Measurements from ENCODE around the gene EPS8L2. TPM values are rescaled to one million over a fixed set of nuclear protein-coding genes. Genes with fewer than 3 reads are reported as not detected.

Gene EPS8L2
- total RNA-seq, 4 donors from 2014 or later = 257 to 1,130 (median 322) TPM

- peak overlapping the region; percentile 1 to 99 (median 56) for H3K27ac ChIP-seq
- in situ Hi-C loops (cut with MboI; ENCODE audit: low pct_ligation_motif_present in 1 of 4, low pct_unique_long_range_greater_than_20kb in 1 of 4, low sequenced_read_pairs in 3 of 4) = no loop called here
- H3K4me3 ChIP-seq = no peak overlapping the region
- no peak for TF ChIP-seq POLR2AphosphoS5 (IDR thresholded peaks at IDR 0.05)
- TF ChIP-seq EP300 (IDR thresholded peaks at IDR 0.05; ENCODE audit: low read depth) = no peak
- TF ChIP-seq, protein P1, sequence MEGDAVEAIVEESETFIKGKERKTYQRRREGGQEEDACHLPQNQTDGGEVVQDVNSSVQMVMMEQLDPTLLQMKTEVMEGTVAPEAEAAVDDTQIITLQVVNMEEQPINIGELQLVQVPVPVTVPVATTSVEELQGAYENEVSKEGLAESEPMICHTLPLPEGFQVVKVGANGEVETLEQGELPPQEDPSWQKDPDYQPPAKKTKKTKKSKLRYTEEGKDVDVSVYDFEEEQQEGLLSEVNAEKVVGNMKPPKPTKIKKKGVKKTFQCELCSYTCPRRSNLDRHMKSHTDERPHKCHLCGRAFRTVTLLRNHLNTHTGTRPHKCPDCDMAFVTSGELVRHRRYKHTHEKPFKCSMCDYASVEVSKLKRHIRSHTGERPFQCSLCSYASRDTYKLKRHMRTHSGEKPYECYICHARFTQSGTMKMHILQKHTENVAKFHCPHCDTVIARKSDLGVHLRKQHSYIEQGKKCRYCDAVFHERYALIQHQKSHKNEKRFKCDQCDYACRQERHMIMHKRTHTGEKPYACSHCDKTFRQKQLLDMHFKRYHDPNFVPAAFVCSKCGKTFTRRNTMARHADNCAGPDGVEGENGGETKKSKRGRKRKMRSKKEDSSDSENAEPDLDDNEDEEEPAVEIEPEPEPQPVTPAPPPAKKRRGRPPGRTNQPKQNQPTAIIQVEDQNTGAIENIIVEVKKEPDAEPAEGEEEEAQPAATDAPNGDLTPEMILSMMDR (IDR thresholded peaks at IDR 0.05) = no peak
- no peak for TF ChIP-seq POLR2A (IDR thresholded peaks at IDR 0.05)
- no peak for DNase-seq
- intact Hi-C loops (cut with DNase I; ENCODE audit: low total_unique reads) = no loop called here
- peaks cover 0 to 2% (median 0%) of the 10 kb centered on the region in 4 donors for H3K36me3 ChIP-seq
- H3K4me1 ChIP-seq = peaks cover 24 to 52% (median 41%) of the 10 kb centered on the region in 4 donors
- WGBS, 2 donors (ENCODE audit: low coverage in 1 of 2) = 55 to 69% methylated on average over 2 to 13 of the region's 13 CpGs
- H3K27me3 ChIP-seq = no peaks in the 10 kb centered on the region
- H3K9me3 ChIP-seq = no peaks in the 10 kb centered on the region
Observed at GRCh38 chr11:693415-693831, 12.6 kb upstream of the EPS8L2 start.

- intact Hi-C loops (cut with DNase I; ENCODE audit: low total_unique reads) = no loop called here
- in situ Hi-C loops (cut with MboI; ENCODE audit: low pct_ligation_motif_present in 1 of 4, low pct_unique_long_range_greater_than_20kb in 1 of 4, low sequenced_read_pairs in 3 of 4) = no loop called here
- peak overlapping the region; percentile 97 to 99 (median 98) for H3K27ac ChIP-seq
- peaks cover 24 to 54% (median 42%) of the 10 kb centered on the region in 4 donors for H3K4me1 ChIP-seq
- no peak for TF ChIP-seq EP300 (IDR thresholded peaks at IDR 0.05; ENCODE audit: low read depth)
- TF ChIP-seq POLR2A (IDR thresholded peaks at IDR 0.05) = no peak
- TF ChIP-seq, protein P1 (IDR thresholded peaks at IDR 0.05) = no peak
- no peak for TF ChIP-seq POLR2AphosphoS5 (IDR thresholded peaks at IDR 0.05)
- 49% methylated on average over 15 of the region's 15 CpGs; no CpG with 5 or more reads in 1 of the 2 donors for WGBS, 2 donors (ENCODE audit: low coverage in 1 of 2)
- peak; percentile 69 for DNase-seq
- H3K9me3 ChIP-seq = no peaks in the 10 kb centered on the region
- H3K27me3 ChIP-seq = no peaks in the 10 kb centered on the region
- peaks cover 0 to 2% (median 0%) of the 10 kb centered on the region in 4 donors for H3K36me3 ChIP-seq
- H3K4me3 ChIP-seq = peak overlapping the region in 3 of 4 donors; percentile 75 to 94 (median 76)
Observed at GRCh38 chr11:693887-694562, 12.0 kb upstream of the EPS8L2 start.

DNA sequence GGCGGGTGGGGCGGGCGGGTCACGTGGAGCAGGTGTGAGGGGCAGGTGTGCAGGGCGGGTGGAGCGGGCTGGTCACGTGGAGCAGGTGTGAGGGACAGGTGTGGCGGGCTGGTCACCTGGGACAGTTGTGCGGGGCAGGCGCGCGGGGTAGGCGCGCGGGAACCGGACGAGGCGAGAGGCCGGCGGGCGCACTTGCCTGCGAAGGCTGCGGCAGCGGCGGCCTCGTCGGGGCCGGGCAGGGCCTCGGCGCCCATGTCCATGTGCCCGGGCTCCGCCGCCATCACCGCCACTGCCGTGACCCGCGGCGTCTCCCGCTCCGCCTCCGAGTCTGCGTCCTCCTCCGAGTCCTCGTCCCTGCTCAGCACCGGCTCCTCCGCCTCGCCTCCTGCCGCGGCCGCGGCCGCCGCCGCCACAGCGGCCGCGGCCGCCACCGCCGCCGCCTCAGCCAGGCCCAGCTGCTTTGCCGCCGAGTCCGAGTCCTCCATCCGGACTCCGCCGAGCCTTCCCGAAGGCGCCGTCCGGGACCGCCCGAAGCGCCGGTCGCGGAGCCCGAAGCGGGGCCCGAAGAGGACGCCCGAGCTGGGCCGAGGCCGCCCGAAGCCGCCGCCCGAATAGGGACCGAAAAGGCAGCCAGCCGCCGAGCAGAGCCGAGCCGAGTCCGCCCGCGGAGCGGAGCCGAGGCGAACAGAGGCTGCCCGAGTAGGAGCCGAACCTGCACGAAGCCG, 11.3 kb upstream of the EPS8L2 start, which contains the start of gene DEAF1:
TSS of gene DEAF1 (minus strand) at position 660 of the 725 bp plus-strand sequence. CDS start at position 485, 175 bp downstream.
- DNase-seq = peak; percentile 99
- TF ChIP-seq, protein P1 (IDR thresholded peaks at IDR 0.05) = no peak
- TF ChIP-seq POLR2AphosphoS5 (IDR thresholded peaks at IDR 0.05) = peak in 1 of 3 donors; percentile 13
- Histone ChIP-seq H3K4me1 (peaks cover 24 to 54% (median 42%) of the 10 kb centered on the region in 4 donors), H3K4me3 (peak within 1 kb of the TSS; percentile 75 to 94 (median 80)), H3K27me3 (no peaks in the 10 kb centered on the region), H3K9me3 (no peaks in the 10 kb centered on the region), H3K27ac (peak within 1 kb of the TSS; percentile 97 to 99 (median 98)), H3K36me3 (peaks cover 0 to 3% (median 0%) of the 10 kb centered on the region in 4 donors)
- 1% methylated on average over 91 of the region's 103 CpGs; no CpG with 5 or more reads in 1 of the 2 donors for WGBS, 2 donors (ENCODE audit: low coverage in 1 of 2)
- in situ Hi-C loops (cut with MboI; ENCODE audit: low pct_ligation_motif_present in 1 of 4, low pct_unique_long_range_greater_than_20kb in 1 of 4, low sequenced_read_pairs in 3 of 4) (no loop called here), intact Hi-C loops (cut with DNase I; ENCODE audit: low total_unique reads) (no loop called here)

DNA sequence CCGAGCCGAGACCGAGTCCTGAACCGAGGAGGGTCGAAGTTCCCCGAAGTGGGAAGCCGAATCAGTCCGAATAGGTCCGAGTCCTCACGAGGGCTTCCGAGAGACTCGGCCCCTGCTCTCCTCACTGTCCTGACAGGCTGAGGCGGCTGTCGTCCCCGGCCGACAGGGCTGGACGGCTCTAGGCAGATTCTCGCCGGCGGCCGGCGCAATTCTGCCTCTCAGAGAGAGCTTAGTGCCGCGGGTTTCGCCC, 10.8 kb upstream of the EPS8L2 start:
- TF ChIP-seq, protein P1 (IDR thresholded peaks at IDR 0.05) = no peak
- TF ChIP-seq EP300 (IDR thresholded peaks at IDR 0.05; ENCODE audit: low read depth) = no peak
- no peak for TF ChIP-seq POLR2AphosphoS5 (IDR thresholded peaks at IDR 0.05)
- no peak for TF ChIP-seq POLR2A (IDR thresholded peaks at IDR 0.05)
- in situ Hi-C loops (cut with MboI; ENCODE audit: low pct_ligation_motif_present in 1 of 4, low pct_unique_long_range_greater_than_20kb in 1 of 4, low sequenced_read_pairs in 3 of 4) = no loop called here
- 0% methylated on average over 8 of the region's 25 CpGs; no CpG with 5 or more reads in 1 of the 2 donors for WGBS, 2 donors (ENCODE audit: low coverage in 1 of 2)
- Histone ChIP-seq H3K27me3 (no peaks in the 10 kb centered on the region), H3K4me3 (peak overlapping the region; percentile 69 to 94 (median 76)), H3K9me3 (no peaks in the 10 kb centered on the region), H3K36me3 (peaks cover 0 to 3% (median 0%) of the 10 kb centered on the region in 4 donors), H3K4me1 (peaks cover 24 to 54% (median 42%) of the 10 kb centered on the region in 4 donors), H3K27ac (peak overlapping the region; percentile 97 to 99 (median 98))
- no peak for DNase-seq
- intact Hi-C loops (cut with DNase I; ENCODE audit: low total_unique reads) = no loop called here
